Naive B cell (primary cell): ENCODE results near the gene PARG. TPM values are rescaled to one million over a fixed set of nuclear protein-coding genes. Genes with fewer than 3 reads are reported as not detected.

Source experiments
- ATAC-seq, 2 donors: fragments of 150-1000 bp; cut with Tn5 transposase; 2 replicates each; pipeline ENCODE4 v1.10.0; 2021; ENCODE audit warnings: low read depth in 2 of 2, mild to moderate bottlenecking in 2 of 2, moderate library complexity in 2 of 2
- DNase-seq: peaks from one replicate; pipeline ENCODE4 v3.0.0; 2022
- H3K27ac Mint-ChIP-seq, 6 donors: one replicate each; pipeline ENCODE4 v1.8.0; 2020 to 2022; ENCODE audit warnings: mild to moderate bottlenecking in 6 of 6, mixed read lengths in 6 of 6, moderate library complexity in 5 of 6, inconsistent platforms in 2 of 6
- H3K27me3 Mint-ChIP-seq, 3 donors: one replicate each; pipeline ENCODE4 v1.8.0; 2021 to 2022; ENCODE audit warnings: mixed read lengths in 3 of 3, mild to moderate bottlenecking in 1 of 3
- H3K36me3 Mint-ChIP-seq, 2 donors: one replicate each; pipeline ENCODE4 v1.8.0; 2020 to 2022; ENCODE audit warnings: mixed read lengths in 2 of 2, inconsistent platforms in 1 of 2, mild to moderate bottlenecking in 1 of 2
- H3K4me1 Mint-ChIP-seq, 3 donors: one replicate each; pipeline ENCODE4 v1.8.0; 2020 to 2022; ENCODE audit warnings: mixed read lengths in 3 of 3, inconsistent platforms in 1 of 3, mild to moderate bottlenecking in 1 of 3, moderate library complexity in 1 of 3
- H3K4me3 Mint-ChIP-seq, 8 donors: one replicate each; pipeline ENCODE4 v1.8.0; 2020 to 2022; ENCODE audit warnings: mild to moderate bottlenecking in 8 of 8, mixed read lengths in 8 of 8, moderate library complexity in 8 of 8, inconsistent platforms in 2 of 8
- H3K9me3 Mint-ChIP-seq, 7 donors: one replicate each; pipeline ENCODE4 v1.8.0; 2020 to 2022; ENCODE audit warnings: mixed read lengths in 7 of 7, mild to moderate bottlenecking in 5 of 7, inconsistent platforms in 2 of 7, moderate library complexity in 1 of 7
- polyA plus RNA-seq, 6 donors: library from polyadenylated mRNA; unstranded; fragments of 300-500 nt; fragmentation: Illumina TruSeq; gene quantifications; one replicate each; pipeline ENCODE4 v1.2.3, GENCODE V29; 2021; ENCODE audit warnings: low read depth in 6 of 6

The PARG gene
- polyA plus RNA-seq, 6 donors from 2014 or later, result 4.3 to 18.9 (median 10.8) TPM

- peak overlapping the region in 1 of 6 donors; percentile 47 for H3K27ac Mint-ChIP-seq
- ATAC-seq (no peak), DNase-seq (no peak)
- peaks cover 0 to 2% (median 0%) of the 10 kb centered on the region in 7 donors for H3K9me3 Mint-ChIP-seq
- H3K4me1 Mint-ChIP-seq, result peaks cover 0 to 5% (median 0%) of the 10 kb centered on the region in 3 donors
- peaks cover 31 to 33% of the 10 kb centered on the region in 2 donors for H3K36me3 Mint-ChIP-seq
- H3K4me3 Mint-ChIP-seq, result no peak overlapping the region
- no peaks in the 10 kb centered on the region for H3K27me3 Mint-ChIP-seq
Measured at GRCh38 chr10:49831352-49832035, 110.3 kb downstream of the PARG start.

GRCh38 chr10:49830846-49831245 is 111.0 kb downstream of the PARG start:
- H3K27me3 Mint-ChIP-seq, result no peaks in the 10 kb centered on the region
- DNase-seq, result no peak
- no peak overlapping the region for H3K27ac Mint-ChIP-seq
- peaks cover 37 to 40% of the 10 kb centered on the region in 2 donors for H3K36me3 Mint-ChIP-seq
- no peak overlapping the region for H3K4me3 Mint-ChIP-seq
- no peak for ATAC-seq
- H3K9me3 Mint-ChIP-seq, result peaks cover 0 to 2% (median 0%) of the 10 kb centered on the region in 7 donors
- peaks cover 0 to 5% (median 0%) of the 10 kb centered on the region in 3 donors for H3K4me1 Mint-ChIP-seq

- H3K4me3 Mint-ChIP-seq, result no peak overlapping the region
- peaks cover 0 to 2% (median 0%) of the 10 kb centered on the region in 7 donors for H3K9me3 Mint-ChIP-seq
- no peaks in the 10 kb centered on the region for H3K27me3 Mint-ChIP-seq
- peaks cover 37 to 38% of the 10 kb centered on the region in 2 donors for H3K36me3 Mint-ChIP-seq
- H3K4me1 Mint-ChIP-seq, result peaks cover 0 to 5% (median 0%) of the 10 kb centered on the region in 3 donors
- no peak for DNase-seq
- no peak for ATAC-seq
- peak overlapping the region in 1 of 6 donors; percentile 24 for H3K27ac Mint-ChIP-seq
Measured at GRCh38 chr10:49830016-49830415, 111.8 kb downstream of the PARG start.

- no peak overlapping the region for H3K27ac Mint-ChIP-seq
- DNase-seq (no peak), ATAC-seq (no peak)
- H3K4me1 Mint-ChIP-seq, result peaks cover 0 to 5% (median 0%) of the 10 kb centered on the region in 3 donors
- H3K4me3 Mint-ChIP-seq, result no peak overlapping the region
- H3K36me3 Mint-ChIP-seq, result peaks cover 36 to 40% of the 10 kb centered on the region in 2 donors
- no peaks in the 10 kb centered on the region for H3K27me3 Mint-ChIP-seq
- H3K9me3 Mint-ChIP-seq, result peaks cover 0 to 2% (median 0%) of the 10 kb centered on the region in 7 donors
Measured at GRCh38 chr10:49827297-49827696, 114.5 kb downstream of the PARG start.

GRCh38 chr10:49819234-49819958 is 122.4 kb downstream of the PARG start:
- no peak overlapping the region for H3K27ac Mint-ChIP-seq
- H3K4me1 Mint-ChIP-seq, result no peaks in the 10 kb centered on the region
- ATAC-seq, result no peak
- no peak overlapping the region for H3K4me3 Mint-ChIP-seq
- H3K27me3 Mint-ChIP-seq, result no peaks in the 10 kb centered on the region
- peaks cover 31 to 63% of the 10 kb centered on the region in 2 donors for H3K36me3 Mint-ChIP-seq
- no peak for DNase-seq
- H3K9me3 Mint-ChIP-seq, result no peaks in the 10 kb centered on the region

GRCh38 chr10:49817845-49818244 is 124.0 kb downstream of the PARG start:
- H3K4me3 Mint-ChIP-seq, result no peak overlapping the region
- H3K9me3 Mint-ChIP-seq, result peaks cover 0 to 3% (median 0%) of the 10 kb centered on the region in 7 donors
- H3K27me3 Mint-ChIP-seq, result no peaks in the 10 kb centered on the region
- DNase-seq (no peak), ATAC-seq (no peak)
- H3K36me3 Mint-ChIP-seq, result peaks cover 31 to 62% of the 10 kb centered on the region in 2 donors
- H3K4me1 Mint-ChIP-seq, result no peaks in the 10 kb centered on the region
- no peak overlapping the region for H3K27ac Mint-ChIP-seq

GRCh38 chr10:49803988-49804387 is 137.8 kb downstream of the PARG start:
- ATAC-seq (no peak), DNase-seq (no peak)
- Mint-ChIP-seq H3K4me3 (no peak overlapping the region), H3K27ac (no peak overlapping the region), H3K4me1 (no peaks in the 10 kb centered on the region), H3K36me3 (no peaks in the 10 kb centered on the region), H3K9me3 (peaks cover 0 to 32% (median 12%) of the 10 kb centered on the region in 7 donors), H3K27me3 (peaks cover 5 to 16% (median 11%) of the 10 kb centered on the region in 3 donors)

GRCh38 chr10:49798275-49798674 is 143.6 kb downstream of the PARG start:
- Mint-ChIP-seq H3K4me3 (no peak overlapping the region), H3K9me3 (no peaks in the 10 kb centered on the region), H3K36me3 (no peaks in the 10 kb centered on the region), H3K27ac (no peak overlapping the region), H3K4me1 (no peaks in the 10 kb centered on the region), H3K27me3 (peaks cover 5 to 24% (median 14%) of the 10 kb centered on the region in 3 donors)
- ATAC-seq, result no peak
- no peak for DNase-seq

- Mint-ChIP-seq H3K27ac (peak overlapping the region in 1 of 6 donors; percentile 11), H3K4me3 (no peak overlapping the region), H3K9me3 (peaks cover 0 to 2% (median 0%) of the 10 kb centered on the region in 7 donors), H3K4me1 (no peaks in the 10 kb centered on the region), H3K36me3 (no peaks in the 10 kb centered on the region), H3K27me3 (peaks cover 0 to 10% (median 0%) of the 10 kb centered on the region in 3 donors)
- ATAC-seq, result no peak
- DNase-seq, result no peak
Measured at GRCh38 chr10:49791100-49791499, 150.7 kb downstream of the PARG start.

GRCh38 chr10:49784681-49785080 is 157.1 kb downstream of the PARG start:
- Mint-ChIP-seq H3K36me3 (no peaks in the 10 kb centered on the region), H3K27me3 (peaks cover 4 to 30% (median 16%) of the 10 kb centered on the region in 3 donors), H3K9me3 (peaks cover 0 to 6% (median 2%) of the 10 kb centered on the region in 7 donors), H3K4me1 (no peaks in the 10 kb centered on the region), H3K27ac (no peak overlapping the region), H3K4me3 (no peak overlapping the region)
- DNase-seq, result no peak
- no peak for ATAC-seq

- H3K27ac Mint-ChIP-seq, result no peak overlapping the region
- no peaks in the 10 kb centered on the region for H3K4me1 Mint-ChIP-seq
- H3K4me3 Mint-ChIP-seq, result no peak overlapping the region
- H3K36me3 Mint-ChIP-seq, result no peaks in the 10 kb centered on the region
- H3K27me3 Mint-ChIP-seq, result peaks cover 6 to 34% (median 20%) of the 10 kb centered on the region in 3 donors
- H3K9me3 Mint-ChIP-seq, result peaks cover 0 to 9% (median 5%) of the 10 kb centered on the region in 7 donors
- ATAC-seq (no peak), DNase-seq (no peak)
Measured at GRCh38 chr10:49783645-49784044, 158.2 kb downstream of the PARG start.

GRCh38 chr10:49781247-49781646 is 160.6 kb downstream of the PARG start:
- Mint-ChIP-seq H3K27ac (no peak overlapping the region), H3K9me3 (peaks cover 0 to 16% (median 5%) of the 10 kb centered on the region in 7 donors), H3K4me3 (no peak overlapping the region), H3K27me3 (peaks cover 6 to 34% (median 20%) of the 10 kb centered on the region in 3 donors), H3K4me1 (no peaks in the 10 kb centered on the region), H3K36me3 (no peaks in the 10 kb centered on the region)
- ATAC-seq (no peak), DNase-seq (no peak)

- DNase-seq (no peak), ATAC-seq (no peak)
- no peaks in the 10 kb centered on the region for H3K36me3 Mint-ChIP-seq
- H3K4me3 Mint-ChIP-seq, result no peak overlapping the region
- no peak overlapping the region for H3K27ac Mint-ChIP-seq
- no peaks in the 10 kb centered on the region for H3K4me1 Mint-ChIP-seq
- peaks cover 12 to 24% (median 12%) of the 10 kb centered on the region in 3 donors for H3K27me3 Mint-ChIP-seq
- H3K9me3 Mint-ChIP-seq, result peaks cover 0 to 16% (median 5%) of the 10 kb centered on the region in 7 donors
Measured at GRCh38 chr10:49778197-49778596, 163.6 kb downstream of the PARG start.

- ATAC-seq (no peak), DNase-seq (no peak)
- no peak overlapping the region for H3K4me3 Mint-ChIP-seq
- peaks cover 0 to 16% (median 5%) of the 10 kb centered on the region in 7 donors for H3K9me3 Mint-ChIP-seq
- H3K27ac Mint-ChIP-seq, result no peak overlapping the region
- H3K27me3 Mint-ChIP-seq, result peaks cover 19 to 35% (median 24%) of the 10 kb centered on the region in 3 donors
- H3K36me3 Mint-ChIP-seq, result no peaks in the 10 kb centered on the region
- H3K4me1 Mint-ChIP-seq, result no peaks in the 10 kb centered on the region
Measured at GRCh38 chr10:49776851-49777250, 165.0 kb downstream of the PARG start.
